Esophagus squamous epithelium (tissue), 5 donors: ENCODE results near the gene NPB. TPM values are rescaled to one million over a fixed set of nuclear protein-coding genes. Genes with fewer than 3 reads are reported as not detected.
"Not testable (repeated sequence)": the region's sequence is repeated elsewhere in the genome, so short reads cannot be mapped to it uniquely, and the experiment has no call there.

ENCODE experiments used
- DNase-seq: peaks from one replicate; lab custom pipeline; 2025; lab: John Stamatoyannopoulos, UW
- H3K27ac ChIP-seq, 4 donors: fragments of 200-600 bp; sonication (generic); one replicate each; pipeline ENCODE4 v1.5.1; 2016 to 2019; ENCODE audit warnings: mild to moderate bottlenecking in 1 of 4
- H3K27me3 ChIP-seq, 4 donors: fragments of 200-600 bp; sonication (generic); 1 replicate in 3 of 4; 2 replicates in 1 of 4; pipeline versions ENCODE4 v1.5.1 to v1.6.0; 2017 to 2021; ENCODE audit warnings: antibody characterized with exemption in 1 of 4
- H3K36me3 ChIP-seq, 3 donors: fragments of 200-600 bp; sonication (generic); one replicate each; pipeline ENCODE4 v1.5.1; 2016 to 2019
- H3K4me1 ChIP-seq, 3 donors: fragments of 200-600 bp; sonication (generic); one replicate each; pipeline ENCODE4 v1.5.1; 2017 to 2019
- H3K4me3 ChIP-seq, 4 donors: fragments of 200-600 bp; sonication (generic); 1 replicate in 3 of 4; 2 replicates in 1 of 4; pipeline ENCODE4 v1.5.1; 2016 to 2019; ENCODE audit warnings: mild to moderate bottlenecking in 2 of 4, moderate library complexity in 1 of 4
- H3K9me3 ChIP-seq, 3 donors: fragments of 200-600 bp; sonication (generic); one replicate each; pipeline ENCODE4 v1.5.1; 2016 to 2019
- CTCF ChIP-seq, 6 experiments: fragments of 450-650 bp in 4 of 6; fragments of 200-600 bp in 2 of 6; sonication (generic) in 2 of 6; IDR thresholded peaks; one replicate each; pipeline ENCODE4 v1.5.1; 2016 to 2019; ENCODE audit warnings: antibody characterized with exemption in 6 of 6, mild to moderate bottlenecking in 4 of 6, moderate library complexity in 4 of 6
- POLR2A ChIP-seq, 4 donors: fragments of 450-650 bp; IDR thresholded peaks; one replicate each; pipeline ENCODE4 v1.6.1; 2017; ENCODE audit warnings: antibody characterized with exemption in 4 of 4, mild to moderate bottlenecking in 4 of 4, moderate library complexity in 3 of 4
- WGBS, 2 donors: methylation state at CpG; one replicate each; pipeline ENCODE4 v1.1.5; 2018; 5-methylcytosine and 5-hydroxymethylcytosine counted together
- intact Hi-C: fragments of 100-400 bp; cut with DNase I; formaldehyde crosslinking; loops from one replicate; pipeline ENCODE4 v1.15.0; 2022
- total RNA-seq, 4 donors: library from RNA; depleted of rRNA; stranded (reverse); fragments of >200 nt; gene quantifications; one replicate each; pipeline ENCODE4 v1.1.0, GENCODE V29; 2016
- donor health status: DM: yes; HTN: yes; CAD: no.

NPB gene
- total RNA-seq, 4 donors from 2014 or later, result 0.53 to 7.4 (median 1.5) TPM

- Histone ChIP-seq H3K27me3 (no peaks in the 10 kb centered on the region), H3K9me3 (no peaks in the 10 kb centered on the region), H3K27ac (peak overlapping the region; percentile 84 to 99 (median 94)), H3K36me3 (peaks cover 31 to 68% (median 42%) of the 10 kb centered on the region in 3 donors), H3K4me3 (peak overlapping the region; percentile 61 to 100 (median 86)), H3K4me1 (peaks cover 46 to 88% (median 50%) of the 10 kb centered on the region in 3 donors)
- intact Hi-C loops, result no loop called here
- DNase-seq, result no peak
- 58 to 59% methylated on average over 21 of the region's 21 CpGs for WGBS, 2 donors
- TF ChIP-seq POLR2A (IDR thresholded peaks at IDR 0.05) (peak in 3 of 4 donors; percentile 35 to 61 (median 60)), CTCF (IDR thresholded peaks at IDR 0.05) (no peak)
Observed at GRCh38 chr17:81916234-81917001, 14.4 kb downstream of the NPB start.

- Histone ChIP-seq H3K27me3 (no peaks in the 10 kb centered on the region), H3K4me3 (peak within 1 kb of the TSS; percentile 61 to 100 (median 86)), H3K4me1 (peaks cover 46 to 88% (median 47%) of the 10 kb centered on the region in 3 donors), H3K9me3 (no peaks in the 10 kb centered on the region), H3K27ac (peak within 1 kb of the TSS; percentile 84 to 99 (median 94)), H3K36me3 (peaks cover 35 to 71% (median 45%) of the 10 kb centered on the region in 3 donors)
- TF ChIP-seq CTCF (IDR thresholded peaks at IDR 0.05) (peak in 1 of 6 experiments; percentile 9), POLR2A (IDR thresholded peaks at IDR 0.05) (peak in 3 of 4 donors; percentile 37 to 84 (median 77))
- intact Hi-C loops, result no loop called here
- WGBS, 2 donors, result 1% methylated on average over 21 to 27 of the region's 94 CpGs
- no peak for DNase-seq
Observed at GRCh38 chr17:81917565-81918332, 15.7 kb downstream of the NPB start, which contains the start of gene SIRT7. Gene SIRT7 (minus strand): TSS chr17:81918176. CDS start chr17:81918131, 45 bp downstream.

GRCh38 chr17:81918333-81918669, 16.3 kb downstream of the NPB start:
- H3K27ac ChIP-seq, result peak overlapping the region; percentile 84 to 99 (median 94)
- DNase-seq, H3K27me3 ChIP-seq, H3K9me3 ChIP-seq, intact Hi-C loops: not testable (repeated sequence)
- H3K4me3 ChIP-seq, result peak overlapping the region; percentile 61 to 100 (median 86)
- 27% methylated on average over 6 to 8 of the region's 9 CpGs for WGBS, 2 donors
- peaks cover 51 to 88% (median 51%) of the 10 kb centered on the region in 3 donors for H3K4me1 ChIP-seq
- H3K36me3 ChIP-seq, result peaks cover 34 to 69% (median 42%) of the 10 kb centered on the region in 3 donors

- peak in 1 of 4 donors; percentile 13 for TF ChIP-seq POLR2A (IDR thresholded peaks at IDR 0.05)
- no peak for TF ChIP-seq CTCF (IDR thresholded peaks at IDR 0.05)
- H3K27me3 ChIP-seq, result no peaks in the 10 kb centered on the region
- peaks cover 57 to 88% (median 58%) of the 10 kb centered on the region in 3 donors for H3K4me1 ChIP-seq
- peaks cover 27 to 62% (median 36%) of the 10 kb centered on the region in 3 donors for H3K36me3 ChIP-seq
- H3K27ac ChIP-seq, result peak overlapping the region; percentile 84 to 99 (median 94)
- 69 to 72% methylated on average over 8 to 13 of the region's 15 CpGs for WGBS, 2 donors
- H3K4me3 ChIP-seq, result peak overlapping the region in 2 of 4 donors; percentile 61 to 73
- intact Hi-C loops, result no loop called here
- no peaks in the 10 kb centered on the region for H3K9me3 ChIP-seq
- DNase-seq, result no peak
Observed at GRCh38 chr17:81918832-81919545, 17.0 kb downstream of the NPB start.
